PC-3 (cell line): ENCODE results near the gene ZNF782.

Source experiments
- CTCF ChIP-seq: fragments of 300-600 bp; sonication (generic); conservative IDR thresholded peaks from 2 replicates; pipeline ENCODE4 v1.5.1; 2017; ENCODE audit warnings: antibody characterized with exemption, low read depth, mild to moderate bottlenecking, low read length
- EZH2 ChIP-seq: fragments of 300-600 bp; sonication (generic); IDR thresholded peaks from one replicate; pipeline ENCODE4 v1.6.1; 2017; ENCODE audit warnings: antibody characterized with exemption, mild to moderate bottlenecking, low read length; ENCODE audit not compliant: unreplicated experiment

DNA sequence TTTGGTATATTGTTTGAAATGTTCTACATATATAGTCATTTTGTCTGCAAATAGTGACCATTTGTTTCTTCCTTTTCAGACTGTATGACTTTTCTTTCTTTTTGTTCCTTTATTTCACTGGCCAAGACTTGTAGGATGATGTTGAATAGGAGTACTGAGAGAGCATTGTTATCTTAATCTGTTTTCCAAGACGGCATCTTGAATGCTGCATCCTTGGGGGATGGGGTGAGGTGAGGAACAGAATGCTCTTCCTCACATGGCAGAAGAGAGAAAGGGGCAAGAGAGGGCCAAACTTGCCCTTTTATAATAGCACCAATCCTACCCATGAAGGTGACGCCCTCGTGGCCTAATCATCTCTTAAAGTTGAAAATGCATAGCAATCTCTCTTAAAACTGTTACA is 72.8 kb downstream of the ZNF782 start:
- TF ChIP-seq CTCF (no peak), EZH2 (no peak)
